GM21528 (cell line): ENCODE results near the gene TLR9.

Experiments used
- ATAC-seq: cut with Tn5 transposase; IDR thresholded peaks from one replicate; pipeline ENCODE4 v1.9.1; 2021; ENCODE audit warnings: mild to moderate bottlenecking, moderate library complexity; ENCODE audit not compliant: unreplicated experiment, low FRiP score

Gene TLR9

DNA sequence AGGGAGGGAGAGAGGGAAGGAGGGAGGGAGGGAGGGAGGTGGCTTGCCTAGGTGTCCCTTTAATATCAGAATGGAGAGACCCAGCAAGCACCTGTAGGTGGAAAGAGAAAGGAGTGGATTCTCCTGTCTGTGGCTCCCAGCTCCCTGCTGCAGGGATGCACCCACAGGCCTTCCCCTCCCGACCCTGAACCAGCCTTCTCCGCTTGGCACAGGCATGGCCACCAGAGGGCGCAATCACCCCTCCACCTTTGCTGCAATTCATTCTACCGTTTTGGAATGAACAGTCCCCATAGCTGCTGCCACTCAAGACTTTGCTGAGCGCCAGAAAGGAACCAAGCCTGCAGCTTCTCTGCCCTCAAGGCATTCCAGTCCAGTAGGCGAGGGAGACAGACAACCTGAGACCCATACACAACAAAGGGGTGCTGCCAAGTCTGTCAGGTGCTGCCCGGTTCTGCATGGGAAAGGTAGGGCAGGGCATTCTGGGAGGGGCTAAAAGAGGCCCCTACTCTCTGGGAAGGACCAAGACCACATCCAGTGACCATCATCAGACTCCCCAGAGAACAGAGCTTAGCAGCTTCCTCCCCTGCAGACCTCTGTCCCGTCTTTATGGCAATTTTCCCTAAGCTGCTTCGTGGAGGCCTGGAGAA is 4.9 kb downstream of the TLR9 start:
- no peak for ATAC-seq

DNA sequence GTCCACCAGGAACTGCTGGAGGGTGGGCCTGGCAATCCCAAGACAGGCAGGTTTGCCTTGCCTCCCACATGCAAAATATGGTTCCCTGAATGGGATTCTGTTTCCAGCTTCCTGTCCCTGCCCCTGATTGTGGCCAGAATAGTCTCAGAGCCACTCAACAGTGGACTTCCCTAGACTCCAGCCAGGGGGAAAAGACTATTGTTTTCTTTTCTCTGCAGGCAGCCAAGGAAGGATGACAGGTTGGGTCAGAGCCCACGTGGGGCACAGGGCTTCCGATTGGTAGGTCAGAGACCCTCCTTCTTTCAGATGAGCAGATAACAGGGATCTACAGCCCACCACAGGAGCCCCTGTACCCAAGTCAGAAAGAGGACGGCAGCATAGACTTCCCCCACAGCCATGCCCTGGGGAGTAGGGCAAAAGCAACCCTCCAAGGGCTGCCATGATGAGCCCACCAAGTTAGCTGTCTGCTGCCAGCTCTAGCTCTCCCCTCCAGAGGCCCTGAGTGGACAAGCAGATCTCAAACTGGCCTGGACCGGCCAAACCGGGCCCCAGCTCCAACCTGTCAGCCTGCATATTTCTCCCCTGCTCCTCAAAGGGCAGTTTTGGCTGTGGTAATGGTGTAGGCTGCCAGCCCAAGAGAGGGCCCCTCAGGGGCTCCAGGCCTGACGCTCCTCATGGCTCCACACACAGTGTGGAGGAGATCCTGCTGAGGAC is 6.4 kb downstream of the TLR9 start:
- ATAC-seq, result no peak

DNA sequence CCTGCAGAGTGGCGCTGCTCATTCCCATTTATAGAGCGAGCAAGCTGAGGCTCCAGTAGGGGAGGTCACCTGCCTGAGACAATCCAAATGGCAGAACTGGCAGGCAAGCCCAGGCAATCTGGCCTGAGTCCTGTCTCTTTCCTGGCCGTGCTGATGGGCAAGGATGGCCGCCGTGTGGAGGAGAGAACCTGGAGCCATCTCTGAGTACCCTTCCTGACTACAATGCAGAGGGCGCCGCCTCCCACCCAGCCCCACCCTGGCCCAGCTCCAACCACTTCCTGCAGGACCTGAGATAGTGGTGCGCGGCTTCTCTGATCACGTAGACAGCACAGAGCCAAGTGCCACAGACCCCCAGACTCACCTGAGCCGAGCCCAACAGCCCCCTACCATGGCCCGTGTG is 7.0 kb downstream of the TLR9 start:
- no peak for ATAC-seq

DNA sequence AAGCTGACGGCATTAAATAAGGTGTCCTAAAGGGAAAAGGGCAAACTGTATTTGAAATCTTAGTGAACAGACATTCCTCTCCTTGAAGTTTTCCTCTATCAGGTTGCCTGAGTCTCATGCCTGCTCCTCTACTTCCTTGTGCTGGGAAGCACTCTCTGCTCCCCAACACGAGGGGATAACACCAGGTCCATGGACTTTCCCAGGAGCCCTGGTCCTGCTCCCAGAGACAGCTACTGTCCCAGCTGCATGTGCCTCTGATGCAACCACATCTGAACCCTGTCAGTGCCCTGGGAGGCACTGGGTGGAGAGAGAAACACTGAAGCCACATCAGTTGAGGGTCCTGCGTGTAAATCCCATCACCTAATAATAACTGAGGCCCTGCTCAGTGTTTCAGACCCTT is 7.4 kb downstream of the TLR9 start:
- no peak for ATAC-seq

DNA sequence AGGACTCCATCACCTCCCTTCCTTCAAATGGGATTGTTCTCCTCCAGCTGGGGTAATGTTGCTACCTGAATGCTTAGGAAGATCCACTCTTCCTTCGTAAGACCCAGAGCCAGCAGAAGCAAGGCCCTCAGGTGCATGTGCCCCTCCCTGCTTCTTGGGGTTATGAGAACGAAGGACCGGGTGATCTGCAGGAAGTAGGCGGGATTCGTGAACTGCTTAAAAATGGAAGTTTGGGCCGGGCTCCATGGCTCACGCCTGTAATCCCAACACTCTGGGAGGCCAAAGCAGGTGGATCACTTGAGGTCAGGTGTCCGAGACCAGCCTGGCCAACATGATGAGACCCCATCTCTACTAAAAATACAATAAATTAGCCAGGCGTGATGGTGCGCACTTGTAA is 8.0 kb downstream of the TLR9 start:
- no peak for ATAC-seq

DNA sequence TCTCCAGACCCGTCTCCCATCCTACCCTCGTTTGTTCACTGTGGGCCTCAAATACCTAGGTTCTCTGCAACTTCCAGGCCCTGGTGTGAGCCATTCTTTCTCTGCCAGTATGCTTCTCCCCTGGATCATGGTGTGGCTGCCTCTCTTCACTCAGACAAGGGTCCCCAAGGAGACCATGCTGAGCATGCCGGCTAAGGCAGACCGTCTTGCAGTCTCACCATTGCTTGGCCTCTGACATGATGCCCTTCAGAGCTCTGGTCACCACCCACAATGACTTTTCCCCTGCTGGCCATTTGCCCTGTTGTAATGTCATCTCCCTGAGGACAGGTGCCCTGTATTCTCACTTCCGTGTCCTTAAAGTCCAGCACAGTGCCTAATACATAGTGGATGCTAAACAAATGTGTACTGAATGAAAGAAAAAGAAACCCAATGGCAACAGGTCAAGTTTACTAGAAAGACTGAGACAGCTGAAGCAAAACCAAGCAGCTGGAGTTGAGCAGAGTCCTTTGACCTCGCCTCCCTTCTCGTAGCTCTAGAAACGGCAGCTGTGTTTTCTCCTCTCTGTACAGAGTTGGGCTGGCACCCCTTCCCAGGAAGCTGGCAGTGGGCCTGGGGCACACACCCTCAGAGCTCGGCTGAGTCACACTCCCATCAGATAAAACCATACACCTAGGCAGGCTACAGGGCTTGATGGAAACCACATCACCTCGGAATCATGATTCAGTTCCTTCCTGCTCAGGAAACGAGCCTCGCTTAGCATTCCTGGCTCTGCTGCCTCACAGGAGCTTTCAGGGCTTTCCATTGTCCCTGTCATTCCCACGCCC is 8.6 kb downstream of the TLR9 start:
- no peak for ATAC-seq

DNA sequence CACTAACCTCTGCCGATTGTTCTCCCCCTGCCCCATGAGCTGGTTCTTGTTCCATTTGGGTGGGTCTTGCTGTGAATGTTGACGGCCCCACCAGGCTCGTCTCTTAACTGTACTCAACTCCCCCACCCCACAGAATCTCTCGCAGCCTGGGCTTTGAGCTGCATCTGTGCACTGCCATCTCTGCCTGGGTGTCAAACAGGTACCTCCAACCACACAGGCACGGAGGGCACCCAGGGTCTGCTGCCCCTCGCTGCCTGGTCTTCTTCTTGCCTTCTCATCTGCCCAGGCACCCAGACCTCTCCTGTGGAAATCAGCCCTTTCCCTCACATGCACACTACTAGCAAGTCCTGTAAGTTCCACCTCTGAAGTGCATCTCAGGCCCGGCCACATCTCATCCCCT is 10.1 kb downstream of the TLR9 start:
- no peak for ATAC-seq

DNA sequence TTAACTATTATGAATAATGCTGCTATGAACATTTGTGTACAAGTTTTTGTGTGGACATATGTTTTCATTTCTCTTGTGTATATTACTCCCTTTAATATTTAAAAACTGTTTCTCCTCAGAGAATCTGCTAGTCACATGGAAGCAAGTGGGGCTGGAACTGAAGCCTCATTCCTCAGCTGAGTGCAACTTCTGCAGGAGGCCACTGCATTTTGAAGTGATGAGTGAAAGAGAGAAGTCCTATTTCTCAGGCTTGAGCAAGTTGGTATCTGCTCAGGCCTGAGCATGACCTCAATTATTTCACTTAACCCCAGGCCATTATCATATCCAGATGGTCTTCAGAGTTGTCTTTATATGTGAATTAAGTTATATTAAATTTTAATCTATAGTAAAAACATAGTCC is 11.5 kb downstream of the TLR9 start:
- no peak for ATAC-seq

DNA sequence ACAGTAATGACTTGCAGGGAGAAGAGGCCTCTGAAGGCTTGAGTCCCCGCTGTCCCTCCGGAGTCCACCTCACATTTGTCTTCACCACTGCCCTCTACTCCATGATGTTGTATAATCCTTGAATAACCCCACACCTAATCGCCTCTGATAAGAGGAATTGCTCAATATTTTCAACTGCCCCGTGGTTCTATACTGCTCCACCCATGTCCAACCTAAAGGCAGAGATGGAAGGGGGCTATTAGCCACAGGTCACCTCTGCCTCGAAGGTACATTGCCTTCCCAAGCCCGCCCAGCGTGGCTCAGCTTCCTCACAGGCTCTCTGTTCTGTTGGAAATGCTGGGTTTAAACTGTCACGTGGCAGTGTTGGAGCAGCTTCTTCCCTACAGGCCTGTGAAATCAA is 12.4 kb downstream of the TLR9 start:
- ATAC-seq, result no peak

DNA sequence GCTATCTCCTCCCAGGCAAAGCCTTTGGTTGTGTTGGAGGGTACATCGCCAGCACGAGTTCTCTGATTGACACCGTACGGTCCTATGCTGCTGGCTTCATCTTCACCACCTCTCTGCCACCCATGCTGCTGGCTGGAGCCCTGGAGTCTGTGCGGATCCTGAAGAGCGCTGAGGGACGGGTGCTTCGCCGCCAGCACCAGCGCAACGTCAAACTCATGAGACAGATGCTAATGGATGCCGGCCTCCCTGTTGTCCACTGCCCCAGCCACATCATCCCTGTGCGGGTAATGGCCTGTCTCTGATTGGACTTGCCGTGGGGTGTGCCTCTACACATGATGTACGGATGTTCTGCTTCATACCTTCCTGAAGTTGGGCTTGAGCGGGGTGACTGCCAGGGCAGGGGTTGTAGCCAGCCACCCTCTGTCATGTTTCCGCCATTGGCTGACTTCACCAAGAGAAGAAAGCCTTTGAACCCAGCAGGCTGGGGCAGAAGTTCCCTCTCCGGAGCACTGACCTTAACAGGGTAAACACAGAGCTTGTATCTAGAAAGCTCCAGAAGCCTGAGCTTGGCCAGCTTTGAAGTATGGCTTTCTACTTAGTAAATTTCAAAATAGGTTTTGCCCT is 14.1 kb downstream of the TLR9 start:
- ATAC-seq, result no peak

DNA sequence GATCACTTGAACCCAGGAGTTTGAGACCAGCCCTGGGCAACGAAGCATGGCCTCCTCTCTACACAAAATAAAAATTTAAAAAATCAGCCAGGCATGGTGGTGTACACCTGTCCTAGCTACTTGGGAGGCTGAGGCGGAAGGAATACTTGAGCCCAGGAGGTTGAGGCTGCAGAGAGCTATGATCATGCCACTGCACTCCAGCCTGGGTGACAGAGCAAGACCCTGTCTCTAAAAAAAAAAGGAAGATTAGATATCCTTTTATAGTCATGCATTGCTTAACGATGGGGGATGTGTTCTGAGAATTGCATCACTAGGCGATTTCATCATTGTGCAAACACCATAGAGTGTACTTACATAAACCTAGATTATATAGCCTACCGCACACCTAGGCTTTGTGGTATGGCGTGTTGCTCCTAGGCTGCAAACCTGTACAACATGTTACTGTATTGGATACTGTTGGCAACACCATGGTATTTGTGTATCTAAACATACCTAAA is 14.8 kb downstream of the TLR9 start:
- ATAC-seq, result no peak

DNA sequence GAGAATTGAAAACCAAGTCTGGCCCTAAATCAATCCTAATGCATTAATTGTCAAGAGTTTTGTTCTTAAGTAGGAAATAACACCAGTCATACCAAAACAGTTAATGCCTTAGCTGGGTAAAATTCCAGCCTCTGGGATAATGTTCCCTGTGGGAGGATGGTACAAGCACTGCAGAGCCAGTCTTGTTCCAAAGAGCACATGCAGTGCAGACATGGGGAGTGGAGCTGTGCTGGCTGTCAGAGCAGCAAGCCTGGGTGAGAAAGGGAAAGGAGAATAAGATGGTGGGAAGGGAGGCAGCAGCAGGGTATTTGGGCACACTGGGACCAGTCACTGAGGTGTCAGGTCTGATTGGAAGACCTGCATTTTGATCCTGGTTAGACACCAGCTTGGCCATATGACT is 15.4 kb downstream of the TLR9 start:
- no peak for ATAC-seq

DNA sequence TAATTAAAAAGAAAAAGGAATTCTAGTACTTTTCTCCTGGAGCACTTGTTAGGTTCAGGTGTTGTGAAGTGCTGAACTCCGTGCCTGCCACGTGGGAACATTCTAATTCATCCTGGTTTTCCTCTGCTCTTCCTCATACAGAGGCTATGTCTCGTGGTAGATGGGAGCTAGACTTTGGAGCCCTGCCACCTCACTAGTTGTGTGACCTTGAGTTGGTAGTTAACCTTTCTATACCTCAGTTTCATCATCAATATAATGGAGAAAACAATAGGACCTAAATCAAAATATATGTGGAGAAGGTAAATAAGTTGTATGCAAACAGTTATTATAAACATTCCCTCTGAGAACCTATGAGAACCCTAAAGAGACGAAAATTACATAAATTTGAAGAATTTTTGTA is 16.9 kb downstream of the TLR9 start:
- ATAC-seq, result no peak

DNA sequence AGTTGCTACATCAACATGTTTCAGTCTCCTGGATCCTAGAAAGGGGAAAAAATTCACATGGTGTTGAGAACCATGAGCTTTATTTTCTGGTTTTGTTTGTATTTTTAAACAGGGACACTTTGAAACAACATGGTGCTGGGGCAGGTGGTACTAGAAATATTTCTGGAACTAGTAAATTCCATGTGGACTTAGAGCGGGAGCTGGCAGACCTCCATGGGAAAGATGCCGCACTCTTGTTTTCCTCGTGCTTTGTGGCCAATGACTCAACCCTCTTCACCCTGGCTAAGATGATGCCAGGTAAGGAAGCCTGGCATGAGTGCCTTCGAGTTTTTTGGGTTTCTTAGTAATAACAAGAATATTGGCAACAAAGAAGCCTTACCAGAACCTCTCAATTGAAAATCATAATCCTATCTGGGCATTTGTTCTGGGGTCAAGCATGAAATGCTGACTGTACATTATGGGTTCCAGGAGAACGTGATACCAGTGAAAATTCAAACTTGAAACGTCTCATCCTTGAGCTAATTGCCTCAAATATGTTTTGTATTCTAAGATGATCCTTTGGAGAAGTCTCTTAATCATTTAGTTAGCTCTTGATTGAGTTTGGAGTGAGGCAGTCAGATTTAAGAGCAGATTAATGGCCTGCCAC is 19.6 kb downstream of the TLR9 start:
- ATAC-seq, result no peak

DNA sequence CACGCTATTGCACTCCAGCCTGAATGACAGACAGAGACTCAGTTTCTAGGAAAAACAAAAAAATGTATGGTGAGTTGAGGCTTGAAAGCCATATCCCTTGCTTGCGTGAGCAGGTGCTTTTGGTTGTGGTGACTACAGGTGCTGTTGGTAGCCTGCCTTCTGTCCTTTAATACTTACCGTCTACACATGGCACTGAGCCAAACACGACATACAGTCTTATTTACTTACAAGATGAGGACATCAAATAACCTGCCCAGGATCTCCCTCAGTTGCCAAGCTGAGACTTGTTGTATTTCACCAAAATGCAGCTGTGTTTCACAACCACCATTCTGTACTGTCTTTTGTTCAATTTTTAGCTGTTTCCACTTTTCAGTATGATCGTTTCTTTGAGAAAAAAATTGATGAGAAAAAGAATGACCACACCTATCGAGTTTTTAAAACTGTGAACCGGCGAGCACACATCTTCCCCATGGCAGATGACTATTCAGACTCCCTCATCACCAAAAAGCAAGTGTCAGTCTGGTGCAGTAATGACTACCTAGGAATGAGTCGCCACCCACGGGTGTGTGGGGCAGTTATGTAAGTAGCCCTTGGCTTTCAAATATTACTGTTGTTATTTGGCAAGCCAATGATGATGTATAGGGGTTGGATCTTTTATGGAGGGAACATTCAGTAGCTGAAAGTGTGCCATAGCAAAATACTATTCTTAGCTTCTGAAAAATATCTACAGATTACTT is 20.9 kb downstream of the TLR9 start:
- ATAC-seq, result no peak

DNA sequence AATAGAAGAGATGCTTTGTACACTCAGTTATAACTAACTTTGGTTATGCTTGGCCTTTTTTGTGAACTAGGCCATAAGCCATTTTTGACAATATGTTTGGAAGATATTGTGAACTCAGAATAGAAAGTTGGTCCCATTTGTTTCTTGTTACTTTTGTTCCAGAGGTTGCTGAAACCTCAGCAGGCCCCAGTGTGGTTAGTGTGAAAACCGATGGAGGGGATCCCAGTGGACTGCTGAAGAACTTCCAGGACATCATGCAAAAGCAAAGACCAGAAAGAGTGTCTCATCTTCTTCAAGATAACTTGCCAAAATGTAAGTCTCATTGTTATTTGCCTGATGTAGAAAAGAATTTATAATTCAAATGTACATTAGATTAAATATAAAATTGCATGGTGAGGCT is 21.7 kb downstream of the TLR9 start:
- ATAC-seq, result no peak

DNA sequence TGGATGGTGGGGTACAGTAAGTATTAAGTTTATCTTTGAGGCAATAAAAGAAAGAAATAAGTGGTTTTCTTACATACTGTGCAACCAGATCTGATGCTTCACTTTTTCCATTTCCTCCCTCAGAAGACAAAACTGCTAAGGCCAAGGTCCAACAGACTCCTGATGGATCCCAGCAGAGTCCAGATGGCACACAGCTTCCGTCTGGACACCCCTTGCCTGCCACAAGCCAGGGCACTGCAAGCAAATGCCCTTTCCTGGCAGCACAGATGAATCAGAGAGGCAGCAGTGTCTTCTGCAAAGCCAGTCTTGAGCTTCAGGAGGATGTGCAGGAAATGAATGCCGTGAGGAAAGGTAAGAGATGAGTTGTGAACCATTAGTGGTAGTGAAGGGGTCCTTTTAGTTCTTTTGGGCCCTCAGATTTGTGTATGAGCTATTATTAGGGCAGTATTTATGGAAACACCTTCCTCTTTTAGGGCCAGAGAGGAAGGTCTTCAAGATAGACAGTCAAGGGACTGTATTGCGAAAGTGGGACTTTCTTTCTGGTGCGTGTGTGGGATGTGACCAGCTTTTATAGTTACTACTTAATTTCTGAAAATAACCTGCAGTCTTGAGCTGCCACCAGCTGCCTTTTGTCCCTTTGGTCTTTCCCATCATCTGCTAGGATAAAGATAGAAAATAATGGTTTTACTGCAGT is 22.9 kb downstream of the TLR9 start:
- ATAC-seq, result no peak

DNA sequence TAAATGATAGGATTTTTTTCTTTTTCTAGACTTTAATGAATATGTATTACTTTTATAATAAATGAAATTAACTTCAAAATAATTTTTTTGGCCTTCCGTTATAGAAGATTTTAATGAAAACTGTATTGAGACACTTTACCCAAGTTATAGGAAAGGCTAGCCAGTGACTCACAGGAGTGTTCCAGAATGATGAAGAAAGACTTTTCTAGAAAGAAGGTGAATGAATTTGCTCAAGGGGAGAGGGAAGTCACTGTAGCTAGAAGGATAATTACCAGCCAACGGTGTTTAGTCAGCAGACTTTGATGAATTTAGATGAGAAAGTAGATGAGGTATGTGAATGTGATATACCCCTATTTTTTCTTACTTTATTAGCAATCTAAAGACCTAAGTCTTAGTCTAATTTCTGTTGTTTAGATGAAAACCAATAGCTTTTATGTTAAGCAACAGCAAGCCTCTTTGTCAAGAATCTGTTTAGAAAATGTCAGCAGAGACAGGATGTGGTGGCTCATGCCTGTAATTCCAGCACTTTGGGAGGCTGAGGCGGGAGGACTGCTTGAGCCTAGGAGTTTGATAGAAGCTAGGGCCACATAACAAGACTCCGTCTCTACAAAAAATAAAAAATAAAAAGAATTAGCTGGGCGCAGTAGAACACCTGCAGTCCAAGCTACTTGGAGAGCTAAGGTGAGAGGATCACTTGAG is 24.3 kb downstream of the TLR9 start:
- no peak for ATAC-seq
